KMS-11 (cell line): ENCODE results near the gene TFG.

Experiments
- H2AFZ ChIP-seq: fragments of 200-600 bp; sonication (generic); 2 replicates; pipeline ENCODE4 v1.6.1; 2016; ENCODE audit warnings: antibody characterized with exemption, mixed run types, low read depth
- H3K27ac ChIP-seq: fragments of 200-600 bp; sonication (generic); 2 replicates; pipeline ENCODE4 v1.6.1; 2016; ENCODE audit warnings: mild to moderate bottlenecking, mixed run types
- H3K27me3 ChIP-seq: fragments of 200-600 bp; sonication (generic); 2 replicates; pipeline ENCODE4 v1.6.1; 2017; ENCODE audit warnings: mild to moderate bottlenecking, low read depth, mixed run types, moderate library complexity; ENCODE audit not compliant: insufficient read depth
- H3K36me3 ChIP-seq: fragments of 200-600 bp; sonication (generic); 2 replicates; pipeline ENCODE4 v1.6.1; 2017; ENCODE audit warnings: mild to moderate bottlenecking, mixed run types; ENCODE audit not compliant: insufficient read depth
- H3K4me1 ChIP-seq: fragments of 200-600 bp; sonication (generic); 2 replicates; pipeline ENCODE4 v1.6.1; 2016; ENCODE audit warnings: mild to moderate bottlenecking, low read depth, mixed run types; ENCODE audit not compliant: poor library complexity, severe bottlenecking
- H3K4me2 ChIP-seq: fragments of 200-600 bp; sonication (generic); 2 replicates; pipeline ENCODE4 v1.7.0; 2016; ENCODE audit warnings: mild to moderate bottlenecking, mixed run types
- H3K4me3 ChIP-seq: fragments of 200-600 bp; sonication (generic); IDR thresholded peaks from 2 replicates; pipeline ENCODE4 v1.6.1; 2017; ENCODE audit warnings: low read depth, low read length, mixed read lengths; ENCODE audit not compliant: insufficient read depth
- H3K79me2 ChIP-seq: fragments of 200-600 bp; sonication (generic); 2 replicates; pipeline ENCODE4 v1.6.1; 2016; ENCODE audit warnings: low read depth, mixed run types; ENCODE audit not compliant: insufficient read depth
- H3K9ac ChIP-seq: fragments of 200-600 bp; sonication (generic); 2 replicates; pipeline ENCODE4 v1.6.1; 2016; ENCODE audit warnings: mild to moderate bottlenecking, mixed run types
- H4K20me1 ChIP-seq: fragments of 200-600 bp; sonication (generic); 2 replicates; pipeline ENCODE4 v1.6.1; 2016; ENCODE audit warnings: mild to moderate bottlenecking, mixed run types; ENCODE audit not compliant: insufficient read depth
- CTCF ChIP-seq: fragments of 200-600 bp; sonication (generic); conservative IDR thresholded peaks from 2 replicates; pipeline ENCODE4 v1.6.1; 2017; ENCODE audit warnings: low read depth, mild to moderate bottlenecking, antibody characterized with exemption, low read length, moderate library complexity, mixed read lengths

The TFG gene

GRCh38 chr3:100745617-100746016 is 36.3 kb downstream of the TFG start:
- H3K9ac ChIP-seq: no peak overlapping the region
- H4K20me1 ChIP-seq: no peaks in the 10 kb centered on the region
- no peaks in the 10 kb centered on the region for H3K4me1 ChIP-seq
- H3K79me2 ChIP-seq: no peaks in the 10 kb centered on the region
- no peak overlapping the region for H3K4me3 ChIP-seq
- H3K4me2 ChIP-seq: no peak overlapping the region
- no peak overlapping the region for H3K27ac ChIP-seq
- H3K27me3 ChIP-seq: no peaks in the 10 kb centered on the region
- no peak for TF ChIP-seq CTCF
- peaks cover 5% of the 10 kb centered on the region; the same call in 1 of the 2 replicates for H3K36me3 ChIP-seq
- H2AFZ ChIP-seq: no peak overlapping the region

GRCh38 chr3:100746092-100746491 is 36.8 kb downstream of the TFG start:
- H3K36me3 ChIP-seq: peaks cover 5% of the 10 kb centered on the region; the same call in 1 of the 2 replicates
- H3K27me3 ChIP-seq: no peaks in the 10 kb centered on the region
- TF ChIP-seq CTCF: no peak
- no peak overlapping the region for H2AFZ ChIP-seq
- H3K9ac ChIP-seq: no peak overlapping the region
- H3K27ac ChIP-seq: no peak overlapping the region
- no peak overlapping the region for H3K4me3 ChIP-seq
- H3K79me2 ChIP-seq: no peaks in the 10 kb centered on the region
- no peaks in the 10 kb centered on the region for H3K4me1 ChIP-seq
- no peak overlapping the region for H3K4me2 ChIP-seq
- no peaks in the 10 kb centered on the region for H4K20me1 ChIP-seq

- Histone ChIP-seq H3K9ac (no peak overlapping the region), H3K36me3 (peaks cover 5% of the 10 kb centered on the region; the same call in 1 of the 2 replicates), H3K27ac (no peak overlapping the region)
Observed at GRCh38 chr3:100748220-100748619, 38.9 kb downstream of the TFG start.

GRCh38 chr3:100748967-100749366 is 39.7 kb downstream of the TFG start:
- Histone ChIP-seq H2AFZ (no peak overlapping the region), H3K4me2 (no peak overlapping the region), H4K20me1 (no peaks in the 10 kb centered on the region), H3K27ac (no peak overlapping the region), H3K9ac (no peak overlapping the region), H3K4me3 (no peak overlapping the region), H3K79me2 (no peaks in the 10 kb centered on the region), H3K27me3 (no peaks in the 10 kb centered on the region), H3K4me1 (no peaks in the 10 kb centered on the region), H3K36me3 (peaks cover 5% of the 10 kb centered on the region; the same call in 1 of the 2 replicates)
- no peak for TF ChIP-seq CTCF

More at GRCh38 chr3:100748220-100748619, 38.9 kb downstream of the TFG start:
- no peaks in the 10 kb centered on the region for H4K20me1 ChIP-seq
- H3K4me1 ChIP-seq: no peaks in the 10 kb centered on the region
- no peaks in the 10 kb centered on the region for H3K79me2 ChIP-seq
- H3K27me3 ChIP-seq: no peaks in the 10 kb centered on the region
- no peak overlapping the region for H3K4me3 ChIP-seq
- H3K4me2 ChIP-seq: no peak overlapping the region
- no peak overlapping the region for H2AFZ ChIP-seq
- TF ChIP-seq CTCF: no peak
